Hepatocyte (in vitro differentiated cells): ENCODE measurements around the gene USP20. TPM values are rescaled to one million over a fixed set of nuclear protein-coding genes. Genes with fewer than 3 reads are reported as not detected.

ENCODE experiments used
- DNase-seq: peaks from one replicate; pipeline ENCODE4 v3.0.0-alpha.2; 2016; ENCODE audit warnings: low spot score
- H2AFZ ChIP-seq: fragments of 200-600 bp; sonication (generic); 2 replicates; pipeline ENCODE4 v1.6.0; 2016; ENCODE audit warnings: antibody characterized with exemption, mild to moderate bottlenecking
- H3K27ac ChIP-seq: fragments of 200-600 bp; sonication (generic); 2 replicates; pipeline ENCODE4 v1.5.1; 2016; ENCODE audit warnings: mild to moderate bottlenecking
- H3K27me3 ChIP-seq: fragments of 200-600 bp; sonication (generic); 2 replicates; pipeline ENCODE4 v1.6.1; 2016
- H3K36me3 ChIP-seq: fragments of 200-600 bp; sonication (generic); replicated peaks from 2 replicates; pipeline ENCODE4 v1.5.1; 2016; ENCODE audit warnings: low read depth; ENCODE audit not compliant: insufficient read depth
- H3K4me1 ChIP-seq: fragments of 200-600 bp; sonication (generic); 2 replicates; pipeline ENCODE4 v1.5.1; 2016; ENCODE audit warnings: mild to moderate bottlenecking, moderate library complexity; ENCODE audit not compliant: insufficient read depth
- H3K4me2 ChIP-seq: fragments of 200-600 bp; sonication (generic); 2 replicates; pipeline ENCODE4 v1.6.0; 2016
- H3K4me3 ChIP-seq: fragments of 200-600 bp; sonication (generic); 2 replicates; pipeline ENCODE4 v1.5.1; 2016; ENCODE audit warnings: mild to moderate bottlenecking
- H3K79me2 ChIP-seq: fragments of 200-600 bp; sonication (generic); 2 replicates; pipeline ENCODE4 v1.6.0; 2017; ENCODE audit warnings: mild to moderate bottlenecking
- H3K9me2 ChIP-seq: fragments of 200-600 bp; sonication (generic); replicated peaks from 2 replicates; pipeline ENCODE4 v1.6.0; 2017; ENCODE audit warnings: mild to moderate bottlenecking; ENCODE audit not compliant: insufficient read depth
- H3K9me3 ChIP-seq: fragments of 200-600 bp; sonication (generic); 2 replicates; pipeline ENCODE4 v1.5.1; 2016; ENCODE audit warnings: low read depth, mild to moderate bottlenecking
- H4K20me1 ChIP-seq: fragments of 200-600 bp; sonication (generic); 2 replicates; pipeline ENCODE4 v1.6.0; 2016; ENCODE audit warnings: mild to moderate bottlenecking; ENCODE audit not compliant: insufficient read depth, poor library complexity, severe bottlenecking
- CTCF ChIP-seq: fragments of 200-600 bp; sonication (generic); IDR thresholded peaks from 2 replicates; pipeline ENCODE4 v1.5.1; 2016; ENCODE audit warnings: antibody characterized with exemption, mild to moderate bottlenecking; ENCODE audit not compliant: poor library complexity
- EZH2 ChIP-seq: fragments of 200-600 bp; sonication (generic); IDR thresholded peaks from 2 replicates; pipeline ENCODE4 v1.6.1; 2016; ENCODE audit warnings: antibody characterized with exemption, mild to moderate bottlenecking, borderline replicate concordance
- EZH2phosphoT487 ChIP-seq: fragments of 200-600 bp; sonication (generic); IDR thresholded peaks from one replicate; pipeline ENCODE4 v1.6.1; 2018; ENCODE audit warnings: antibody characterized with exemption, mild to moderate bottlenecking, low read depth, moderate library complexity; ENCODE audit not compliant: unreplicated experiment, severe bottlenecking
- WGBS: methylation state at CpG from one replicate; pipeline ENCODE4 v1.1.6; 2016; ENCODE audit warnings: low lambda C conversion rate; ENCODE audit errors: missing lambda C conversion rate; 5-methylcytosine and 5-hydroxymethylcytosine counted together
- polyA plus RNA-seq: library from polyadenylated mRNA; unstranded; fragments of >200 nt; fragmentation: Nextera tagmentation; extraction: Ambion mirVana; gene quantifications from 2 replicates; pipeline ENCODE4 v1.2.1, GENCODE V29; 2016
- total RNA-seq: library from RNA; depleted of rRNA; stranded (reverse); fragments of >200 nt; gene quantifications from 2 replicates; pipeline ENCODE4 v1.2.3, GENCODE V29; 2014

The USP20 gene
- total and polyA plus RNA-seq, 2 experiments from 2014 or later = 10.6 to 29.0 TPM

- H3K36me3 ChIP-seq = no peaks in the 10 kb centered on the region
- DNase-seq = no peak
- H3K27ac ChIP-seq = no peak overlapping the region
- H3K4me3 ChIP-seq = no peak overlapping the region
- no peaks in the 10 kb centered on the region for H3K79me2 ChIP-seq
- 96% methylated on average over 21 of the region's 24 CpGs for WGBS
- no peaks in the 10 kb centered on the region for H3K9me2 ChIP-seq
- H3K9me3 ChIP-seq = no peaks in the 10 kb centered on the region
- TF ChIP-seq EZH2phosphoT487 = no peak
- no peak for TF ChIP-seq CTCF
- TF ChIP-seq EZH2 = no peak
- no peaks in the 10 kb centered on the region for H4K20me1 ChIP-seq
- H3K4me2 ChIP-seq = no peak overlapping the region
- H2AFZ ChIP-seq = no peak overlapping the region
- no peaks in the 10 kb centered on the region for H3K27me3 ChIP-seq
- H3K4me1 ChIP-seq = no peaks in the 10 kb centered on the region
These were observed 34.6 kb downstream of the USP20 start for GRCh38 chr9:129869585-129870501.

GRCh38 chr9:129871046-129871445 is 35.8 kb downstream of the USP20 start:
- Histone ChIP-seq H3K4me3 (no peak overlapping the region), H3K36me3 (no peaks in the 10 kb centered on the region), H2AFZ (no peak overlapping the region), H3K27ac (no peak overlapping the region), H3K27me3 (no peaks in the 10 kb centered on the region), H3K4me1 (no peaks in the 10 kb centered on the region), H3K4me2 (no peak overlapping the region), H3K9me3 (no peaks in the 10 kb centered on the region), H3K9me2 (no peaks in the 10 kb centered on the region), H4K20me1 (no peaks in the 10 kb centered on the region), H3K79me2 (no peaks in the 10 kb centered on the region)
- DNase-seq = no peak
- TF ChIP-seq CTCF (no peak), EZH2 (no peak), EZH2phosphoT487 (no peak)
- 90% methylated on average over 11 of the region's 11 CpGs for WGBS

- DNase-seq = no peak
- no peak overlapping the region for H3K27ac ChIP-seq
- no peaks in the 10 kb centered on the region for H4K20me1 ChIP-seq
- H3K4me1 ChIP-seq = no peaks in the 10 kb centered on the region
- no peaks in the 10 kb centered on the region for H3K27me3 ChIP-seq
- TF ChIP-seq EZH2 = no peak
- no peak for TF ChIP-seq CTCF
- TF ChIP-seq EZH2phosphoT487 = no peak
- no peaks in the 10 kb centered on the region for H3K9me3 ChIP-seq
- no peaks in the 10 kb centered on the region for H3K79me2 ChIP-seq
- H3K9me2 ChIP-seq = no peaks in the 10 kb centered on the region
- H3K4me3 ChIP-seq = no peak overlapping the region
- H3K4me2 ChIP-seq = no peak overlapping the region
- H3K36me3 ChIP-seq = no peaks in the 10 kb centered on the region
- 88% methylated on average over 16 of the region's 16 CpGs for WGBS
- H2AFZ ChIP-seq = no peak overlapping the region
These were observed 38.4 kb downstream of the USP20 start for GRCh38 chr9:129873563-129874190.
